HG03378 (cell line): ENCODE data around the gene ALKAL2.

Experiments used
- ATAC-seq: cut with Tn5 transposase; IDR thresholded peaks from one replicate; pipeline ENCODE4 v1.9.1; 2021; ENCODE audit warnings: mild to moderate bottlenecking, moderate library complexity; ENCODE audit not compliant: unreplicated experiment

ALKAL2 gene

DNA sequence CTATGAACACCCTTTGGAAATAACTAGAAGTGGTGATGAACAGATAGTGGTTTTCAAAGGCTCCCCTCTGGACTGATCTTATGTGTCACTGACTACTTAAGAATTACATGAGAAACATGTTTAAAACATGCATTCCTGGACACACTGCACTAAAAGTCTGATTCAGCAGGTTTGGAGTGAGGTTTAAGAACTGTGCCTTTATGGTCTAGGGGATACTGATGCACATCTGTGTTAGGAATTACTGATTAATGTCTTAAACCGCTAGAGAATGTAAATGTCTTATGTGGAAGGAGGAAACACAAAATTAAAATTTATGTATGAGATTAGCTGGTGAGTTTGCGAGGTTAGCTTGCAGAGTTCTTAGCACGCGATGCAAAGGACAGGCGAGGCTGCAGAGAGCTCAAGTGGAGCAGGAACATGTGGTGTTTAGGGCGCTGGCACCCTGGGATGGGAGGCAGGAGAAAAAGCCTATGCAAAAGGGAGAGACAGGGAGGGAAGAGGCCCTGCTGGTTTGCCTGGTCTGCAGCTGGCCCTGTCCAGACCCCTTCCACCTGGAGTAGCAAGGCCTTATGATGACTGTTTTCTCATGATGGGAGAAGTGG, 35.8 kb downstream of the ALKAL2 start:
- ATAC-seq = no peak

- no peak for ATAC-seq
Measured at GRCh38 chr2:249538-250042, 38.3 kb downstream of the ALKAL2 start.

- no peak for ATAC-seq
Measured at GRCh38 chr2:248724-249123, 39.2 kb downstream of the ALKAL2 start.

GRCh38 chr2:246489-247144, 41.3 kb downstream of the ALKAL2 start:
- no peak for ATAC-seq

DNA sequence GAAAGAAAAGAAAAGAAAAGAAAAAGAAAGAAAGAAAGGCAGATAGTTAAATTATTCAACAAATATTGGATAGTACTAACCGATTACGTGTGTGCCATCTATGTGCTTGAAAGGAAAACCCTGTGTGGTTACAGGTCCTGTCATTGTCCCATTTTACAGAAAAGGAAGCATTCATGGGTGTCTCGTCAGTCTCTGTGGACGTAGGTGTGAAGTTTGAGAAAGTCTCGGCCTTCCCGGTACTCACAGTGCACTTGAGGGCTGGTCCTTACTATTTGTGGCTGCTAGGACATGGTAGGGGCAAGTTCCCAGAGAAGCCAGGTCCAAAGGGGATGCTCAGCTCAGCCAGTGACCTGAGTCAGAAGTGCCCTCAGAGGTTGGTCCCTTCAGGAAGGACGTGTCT, 43.3 kb downstream of the ALKAL2 start:
- ATAC-seq = no peak

DNA sequence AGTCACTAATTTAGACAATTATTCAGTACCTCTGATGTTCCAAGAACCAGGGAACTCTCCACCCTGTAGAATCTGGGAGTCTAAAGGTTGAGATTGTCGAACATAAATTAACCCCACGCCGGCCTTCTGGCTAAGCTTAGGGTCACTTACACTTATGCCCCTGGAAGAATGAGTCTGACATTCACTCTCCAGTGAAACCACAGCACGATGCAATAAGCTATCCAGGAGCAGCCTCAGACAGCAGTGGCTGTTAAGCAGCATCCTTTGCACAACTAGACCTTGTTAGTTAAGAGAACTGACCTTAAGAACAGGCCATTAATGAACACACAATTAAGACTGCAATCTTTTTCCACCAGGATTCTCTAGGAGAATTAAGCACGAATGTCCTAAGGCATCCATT, 49.0 kb downstream of the ALKAL2 start:
- ATAC-seq = no peak

DNA sequence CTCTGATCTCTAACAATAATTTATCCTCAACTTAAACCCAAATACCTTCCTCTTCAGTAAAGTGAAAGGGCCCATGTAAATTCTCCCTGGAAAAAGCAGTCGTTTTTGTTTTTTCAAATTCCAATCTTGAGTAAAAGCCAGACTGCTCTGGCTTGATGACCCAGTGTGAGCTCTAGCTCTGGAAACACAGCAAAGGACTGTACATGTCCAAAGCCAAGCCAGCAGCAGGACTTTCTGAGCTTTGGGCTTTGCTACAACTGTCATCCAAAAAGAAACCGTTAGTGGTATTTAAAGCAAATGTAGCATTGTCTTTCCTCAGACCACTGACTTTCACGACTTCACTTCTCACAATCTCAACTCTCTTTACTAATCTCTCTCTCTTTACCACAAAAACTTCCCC, 49.5 kb downstream of the ALKAL2 start:
- no peak for ATAC-seq

GRCh38 chr2:237878-238277, 50.0 kb downstream of the ALKAL2 start:
- ATAC-seq = no peak

DNA sequence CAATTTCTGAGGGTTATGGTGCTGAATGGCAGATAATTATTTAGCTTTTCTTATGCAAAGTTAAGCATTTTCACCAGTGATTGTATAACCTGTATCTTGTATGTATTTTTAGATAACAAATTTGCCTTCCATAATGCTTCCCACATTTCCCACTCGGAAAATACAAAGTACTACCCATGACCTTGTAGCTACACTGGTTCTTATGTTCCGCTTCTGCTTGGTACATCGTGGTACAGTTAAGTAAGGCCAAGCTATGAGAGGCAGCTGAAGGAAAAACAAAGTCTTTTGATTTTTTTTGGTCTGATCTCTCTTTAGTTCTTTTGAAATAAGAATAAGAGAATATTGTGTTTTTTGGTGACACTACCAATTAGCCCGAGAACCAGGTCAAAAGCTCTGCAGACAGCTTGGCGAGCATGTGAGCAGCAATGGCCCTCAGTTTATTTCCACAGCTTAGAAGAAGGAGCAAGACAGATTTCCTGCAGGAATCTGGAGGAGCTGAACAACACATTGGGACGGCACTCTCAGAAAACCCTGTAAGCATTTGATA, 50.8 kb downstream of the ALKAL2 start:
- no peak for ATAC-seq

GRCh38 chr2:234421-234820, 53.5 kb downstream of the ALKAL2 start:
- ATAC-seq = no peak

GRCh38 chr2:233030-233429, 54.9 kb downstream of the ALKAL2 start:
- no peak for ATAC-seq

- no peak for ATAC-seq
Measured at GRCh38 chr2:231521-232185, 56.2 kb downstream of the ALKAL2 start.
